ENCODE data around the gene C1QTNF1.
"Not testable (repeated sequence)": the region's sequence is repeated elsewhere in the genome, so short reads cannot be mapped to it uniquely, and the experiment has no call there.

The C1QTNF1 gene

GRCh38 chr17:79006794-79007503 is 17.0 kb upstream of the C1QTNF1 start:
- no peak for DNase-seq

DNA sequence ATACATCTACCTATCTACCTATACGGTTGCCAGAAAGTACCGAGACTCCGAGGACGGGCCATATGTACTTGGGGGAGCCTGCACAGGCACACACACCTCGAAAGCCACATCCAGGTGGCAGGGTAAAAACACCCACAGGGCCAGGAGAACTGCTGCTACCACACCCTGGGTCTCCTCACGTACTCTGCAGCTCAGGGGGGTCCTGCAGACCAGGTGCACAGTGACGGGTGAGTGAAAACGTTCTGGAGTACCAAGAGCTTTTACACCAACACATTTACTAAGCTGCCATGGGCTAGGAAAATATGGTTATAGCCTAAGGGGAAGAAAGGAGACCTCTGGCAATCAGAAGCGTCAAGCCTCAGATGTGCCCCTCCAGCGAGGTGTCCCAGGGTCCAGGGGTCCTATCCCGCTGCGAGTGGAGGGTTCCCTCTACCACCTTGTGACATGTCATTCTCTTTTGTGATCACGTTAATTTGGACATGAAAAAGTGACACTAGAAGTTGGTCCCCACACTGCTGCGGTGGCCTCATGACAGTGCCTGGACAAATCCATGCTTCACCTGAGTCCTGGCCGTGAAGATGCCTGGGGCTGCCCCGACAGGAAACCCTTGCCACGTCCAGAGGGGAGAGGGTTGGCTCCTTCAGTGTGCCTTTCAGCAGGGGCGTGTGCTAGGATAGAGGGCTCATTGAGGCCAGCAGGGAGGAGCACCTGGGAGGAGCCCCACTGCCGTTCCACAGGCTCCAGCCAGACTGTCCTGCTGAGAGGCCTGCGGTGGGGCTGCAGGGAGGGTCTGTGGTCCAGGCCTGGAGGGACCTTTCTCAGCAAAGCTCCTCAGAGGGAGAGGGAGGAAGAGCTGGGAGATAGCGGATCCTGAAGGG is 16.2 kb upstream of the C1QTNF1 start:
- no peak for DNase-seq

DNA sequence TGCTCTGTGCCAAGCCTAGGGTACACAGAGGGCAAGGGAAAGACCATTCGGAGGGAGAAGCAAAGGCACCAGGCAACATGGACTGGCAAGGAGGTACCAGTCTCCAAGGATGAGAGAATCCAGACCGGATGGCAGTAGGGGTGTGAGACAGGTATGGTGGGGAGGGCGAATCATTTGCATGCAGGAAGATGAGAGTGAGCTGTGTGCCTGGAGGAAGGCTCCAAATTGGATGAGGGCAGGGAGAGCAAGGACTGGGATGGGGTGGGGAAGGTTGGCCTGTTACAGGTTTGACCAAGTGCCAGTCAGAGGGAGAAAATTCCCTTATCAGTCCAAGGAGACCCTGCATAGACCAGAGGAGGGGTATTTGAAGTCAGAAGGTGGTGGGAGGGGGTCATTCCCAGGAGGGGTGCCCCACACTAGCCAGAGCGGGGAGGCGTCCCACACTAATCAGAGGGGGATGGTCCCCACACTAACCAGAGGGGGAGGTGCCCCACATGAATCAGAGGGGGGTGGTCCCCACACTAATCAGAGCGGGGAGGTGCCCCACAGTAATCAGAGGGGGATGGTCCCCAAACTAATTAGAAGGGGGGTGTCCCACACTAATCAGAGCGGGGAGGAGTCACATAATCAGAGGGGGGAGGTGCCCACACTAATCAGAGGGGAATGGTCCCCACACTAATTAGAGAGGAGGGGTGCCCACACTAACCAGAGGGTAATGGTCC is 15.1 kb upstream of the C1QTNF1 start:
- no peak for DNase-seq

GRCh38 chr17:79009397-79010303 is 14.3 kb upstream of the C1QTNF1 start, which contains the start of gene CANT1:
TSS of gene CANT1 (minus strand) at chr17:79009764. CDS start at chr17:78997622, 12,142 bp downstream.
- DNase-seq, result peak; percentile 85 to 86

DNA sequence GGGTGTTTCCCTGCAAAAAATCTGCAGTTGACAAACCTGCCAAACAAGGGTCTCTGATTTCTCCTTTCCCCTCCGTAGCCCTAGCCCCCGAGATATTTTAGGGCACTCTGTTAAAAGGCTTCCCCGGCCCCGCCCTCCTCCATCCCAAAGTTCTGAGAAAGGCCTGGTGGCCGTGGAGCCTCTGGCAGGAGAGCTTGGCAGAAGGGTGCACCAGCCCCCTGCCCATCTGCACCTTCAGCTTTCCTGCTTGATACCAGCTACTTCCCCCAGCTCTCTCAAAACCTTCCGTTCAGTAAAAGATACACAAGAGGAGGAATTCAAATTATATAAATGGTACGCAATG is 13.7 kb upstream of the C1QTNF1 start:
- no peak for DNase-seq

DNA sequence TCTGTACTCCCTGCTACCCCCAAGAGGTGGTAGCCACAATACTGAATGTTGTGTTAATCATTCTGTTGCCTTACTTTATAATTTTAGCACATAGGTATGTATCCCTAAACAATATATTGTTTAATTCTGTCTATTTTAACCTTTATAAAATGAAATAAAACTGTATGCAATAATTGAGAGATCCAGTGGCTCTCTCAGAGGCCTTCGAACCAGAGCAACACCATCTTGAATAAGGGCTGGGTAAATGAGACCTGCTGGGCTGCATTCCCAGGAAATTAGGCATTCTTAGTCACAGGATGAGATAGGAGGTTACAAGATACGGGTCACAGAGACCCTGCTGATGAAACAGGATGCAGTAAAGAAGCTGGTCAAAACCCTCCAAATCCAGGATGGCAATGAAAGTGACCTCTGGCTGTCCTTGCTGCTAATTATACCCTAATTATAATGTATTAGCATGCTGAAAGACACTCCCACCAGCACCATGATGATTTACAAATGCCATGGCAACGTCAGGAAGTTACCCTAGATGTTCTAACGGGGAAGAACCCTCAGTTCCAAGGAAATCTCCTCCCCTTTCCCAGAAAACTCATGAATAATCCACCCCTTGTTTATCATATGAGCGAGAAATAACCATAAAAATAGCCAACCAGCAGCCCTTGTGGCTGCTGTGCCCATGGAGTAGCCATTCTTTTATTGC is 12.4 kb upstream of the C1QTNF1 start:
- no peak for DNase-seq

DNA sequence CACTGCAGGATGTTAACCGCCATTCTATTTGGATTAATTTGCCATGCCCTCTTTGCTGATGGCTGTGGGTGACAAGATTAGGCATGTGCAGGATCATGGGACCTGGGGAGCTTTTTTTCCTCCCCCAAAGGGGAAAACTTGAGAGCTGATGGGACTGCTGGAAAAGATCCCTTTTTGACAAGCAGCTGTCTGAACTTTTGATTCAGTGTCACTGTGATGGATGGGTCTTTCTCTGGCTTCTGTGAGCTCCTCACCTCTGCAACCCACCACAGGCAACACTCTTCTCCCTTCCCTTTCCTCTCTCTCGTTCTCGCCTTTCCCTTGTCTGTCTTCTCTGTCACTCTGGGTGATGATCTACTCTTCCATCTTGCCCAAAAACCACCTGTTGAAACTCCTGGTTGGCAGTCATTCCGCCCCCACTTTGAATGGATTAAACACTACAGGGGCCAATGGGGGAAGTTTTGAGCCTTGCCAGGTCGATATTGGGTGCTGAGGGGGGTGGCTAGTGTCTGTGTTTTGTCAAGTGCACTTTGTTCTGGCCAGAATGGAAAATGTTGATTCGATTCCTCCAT is 11.3 kb upstream of the C1QTNF1 start:
- DNase-seq, result no peak

DNA sequence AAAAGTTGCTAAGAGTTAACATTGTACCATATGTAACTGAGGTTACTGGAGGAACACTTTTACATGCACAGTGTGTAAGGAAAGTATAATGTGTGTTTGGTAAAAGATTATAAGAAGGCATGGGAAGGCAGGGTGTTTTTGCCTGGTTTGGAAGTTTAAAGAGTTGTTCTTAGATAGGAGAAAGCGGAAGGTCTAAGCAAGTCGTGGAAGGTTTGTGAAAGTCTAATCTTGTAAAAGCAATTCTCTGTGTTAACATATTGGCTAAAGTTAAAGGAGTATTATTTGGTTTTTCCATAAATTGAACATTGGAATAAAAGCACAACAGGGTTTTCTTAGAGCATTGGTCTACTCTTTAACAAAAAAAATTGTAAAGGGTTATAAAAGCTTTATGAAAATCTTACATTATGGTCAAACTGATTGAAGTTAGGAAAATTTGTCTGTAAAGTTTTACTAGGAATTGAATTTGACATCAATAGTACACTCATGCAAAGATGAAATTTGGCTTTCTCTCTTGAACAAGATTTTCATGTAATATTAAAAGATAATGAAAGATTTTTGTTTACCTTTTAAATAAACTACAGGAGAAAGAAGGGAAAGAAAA is 9.7 kb upstream of the C1QTNF1 start:
- DNase-seq, result no peak

GRCh38 chr17:79017546-79018369 is 6.2 kb upstream of the C1QTNF1 start:
- no peak for DNase-seq

GRCh38 chr17:79018370-79018695 is 5.6 kb upstream of the C1QTNF1 start:
- no peak for DNase-seq

- DNase-seq, result no peak
These were observed 4.7 kb upstream of the C1QTNF1 start for GRCh38 chr17:79019261-79019631.

DNA sequence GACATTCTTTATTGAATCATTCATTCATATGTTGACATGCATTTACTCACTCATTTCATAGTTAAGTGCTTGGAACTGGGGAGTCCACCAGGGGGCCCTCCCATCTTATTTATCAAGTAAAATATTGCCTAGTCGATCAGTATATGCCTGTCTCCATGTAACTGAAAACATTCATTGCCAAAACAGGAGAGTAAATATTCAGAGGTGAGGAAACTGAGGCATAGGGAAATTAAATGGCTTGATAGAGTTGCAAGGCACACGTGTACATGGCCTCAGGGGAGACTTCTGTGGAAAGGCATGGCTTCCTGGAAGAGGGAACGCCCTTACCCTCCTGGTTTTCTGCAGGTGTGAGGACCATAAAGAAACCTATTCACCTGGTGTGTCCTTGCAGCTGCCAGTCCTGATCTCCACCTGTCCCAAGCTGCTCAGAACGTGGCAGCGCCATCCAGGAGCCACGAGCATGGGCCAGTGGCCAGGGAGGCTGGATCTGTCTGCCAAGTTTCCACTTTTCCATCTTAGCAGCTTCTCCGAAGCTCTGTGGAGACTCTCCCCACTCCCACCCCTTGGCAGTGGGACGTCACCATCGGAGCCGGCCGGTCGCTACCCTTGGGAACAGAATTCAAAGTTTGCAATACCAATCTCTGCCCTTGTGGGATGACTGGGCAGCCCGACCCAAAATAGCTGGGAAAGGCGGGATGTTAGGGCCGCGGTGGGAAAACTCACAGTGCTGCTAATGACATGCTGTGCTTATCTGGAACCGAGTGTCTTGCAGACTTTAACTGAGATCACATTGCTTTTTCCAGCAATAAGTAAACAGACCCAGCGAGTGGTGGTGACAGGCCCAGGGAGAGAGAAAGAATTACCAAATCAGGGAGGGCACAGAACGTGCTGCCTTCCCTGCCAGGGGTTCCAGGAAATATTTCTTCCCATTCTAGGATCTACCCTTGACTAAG is 4.1 kb upstream of the C1QTNF1 start:
- DNase-seq, result peak; percentile 52 to 62

- no peak for DNase-seq
These were observed 3.2 kb upstream of the C1QTNF1 start for GRCh38 chr17:79020631-79021301.

DNA sequence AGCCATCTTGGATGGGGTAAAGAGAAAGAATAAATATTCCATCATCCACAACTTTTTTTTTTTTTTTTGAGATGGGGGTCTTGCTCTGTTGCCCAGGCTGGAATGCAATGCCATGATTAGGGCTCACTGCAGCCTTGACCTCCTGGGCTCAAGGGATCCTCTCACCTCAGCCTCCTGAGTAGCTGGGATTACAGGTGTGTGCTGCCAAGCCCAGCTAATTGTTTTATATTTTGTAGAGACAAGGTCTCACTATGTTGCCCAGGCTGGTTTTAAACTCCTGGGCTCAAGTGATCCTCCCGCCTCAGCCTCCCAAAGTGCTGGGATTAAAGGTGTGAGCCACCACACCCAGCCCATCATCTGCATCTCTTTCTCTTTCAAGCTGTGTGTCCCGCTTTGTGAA is 2.0 kb upstream of the C1QTNF1 start:
- DNase-seq, result not testable (repeated sequence)

DNA sequence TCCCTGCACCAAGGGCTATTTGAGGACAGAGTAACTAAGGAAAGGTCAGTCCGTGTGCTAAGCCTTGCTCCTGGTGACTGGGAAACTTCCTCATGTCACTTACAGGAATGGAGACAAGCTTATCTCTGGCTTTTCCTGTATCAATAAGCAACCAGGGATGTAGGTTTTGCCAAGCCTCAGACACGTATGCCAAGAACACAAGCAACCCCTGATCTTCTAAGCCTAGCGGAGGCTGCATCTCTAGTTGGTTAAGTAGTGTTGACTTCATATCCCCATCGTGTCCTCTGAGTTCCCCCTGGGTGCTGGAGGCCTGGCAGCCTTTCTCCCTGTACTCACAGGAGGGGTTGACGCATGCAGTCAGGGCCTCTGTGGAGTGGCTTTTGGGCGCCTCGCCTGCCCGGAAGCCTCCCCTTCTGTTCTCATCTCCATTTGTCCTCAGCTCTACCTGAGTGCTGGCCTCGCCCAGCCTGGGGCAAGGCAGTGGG is 1.4 kb upstream of the C1QTNF1 start:
- DNase-seq, result no peak

DNA sequence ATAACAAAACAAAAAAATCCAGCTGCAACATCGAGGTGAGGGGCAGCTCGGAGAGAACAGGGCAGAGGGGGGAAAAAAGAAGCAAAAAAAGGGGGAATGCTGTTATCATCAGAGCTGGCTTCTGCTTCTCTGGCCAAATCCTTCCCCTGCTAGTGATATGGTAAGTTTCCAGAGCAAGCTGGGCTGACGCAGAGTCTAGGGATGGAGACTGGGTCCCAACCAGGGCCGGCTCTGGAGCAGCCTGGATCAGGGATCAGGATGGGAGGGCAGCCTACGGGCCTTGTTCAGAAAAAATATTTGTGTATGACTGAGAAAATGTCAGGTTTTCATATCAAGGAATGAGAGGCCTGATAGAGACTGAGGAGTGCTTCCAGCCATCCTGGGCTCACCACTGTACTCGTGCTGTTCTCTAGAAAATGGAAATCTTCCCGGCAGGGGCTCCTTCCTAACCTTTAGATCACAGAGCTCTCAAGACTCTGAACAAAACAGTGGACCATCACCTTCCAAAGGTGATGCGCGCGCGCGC is 726 bp upstream of the C1QTNF1 start:
- no peak for DNase-seq

DNA sequence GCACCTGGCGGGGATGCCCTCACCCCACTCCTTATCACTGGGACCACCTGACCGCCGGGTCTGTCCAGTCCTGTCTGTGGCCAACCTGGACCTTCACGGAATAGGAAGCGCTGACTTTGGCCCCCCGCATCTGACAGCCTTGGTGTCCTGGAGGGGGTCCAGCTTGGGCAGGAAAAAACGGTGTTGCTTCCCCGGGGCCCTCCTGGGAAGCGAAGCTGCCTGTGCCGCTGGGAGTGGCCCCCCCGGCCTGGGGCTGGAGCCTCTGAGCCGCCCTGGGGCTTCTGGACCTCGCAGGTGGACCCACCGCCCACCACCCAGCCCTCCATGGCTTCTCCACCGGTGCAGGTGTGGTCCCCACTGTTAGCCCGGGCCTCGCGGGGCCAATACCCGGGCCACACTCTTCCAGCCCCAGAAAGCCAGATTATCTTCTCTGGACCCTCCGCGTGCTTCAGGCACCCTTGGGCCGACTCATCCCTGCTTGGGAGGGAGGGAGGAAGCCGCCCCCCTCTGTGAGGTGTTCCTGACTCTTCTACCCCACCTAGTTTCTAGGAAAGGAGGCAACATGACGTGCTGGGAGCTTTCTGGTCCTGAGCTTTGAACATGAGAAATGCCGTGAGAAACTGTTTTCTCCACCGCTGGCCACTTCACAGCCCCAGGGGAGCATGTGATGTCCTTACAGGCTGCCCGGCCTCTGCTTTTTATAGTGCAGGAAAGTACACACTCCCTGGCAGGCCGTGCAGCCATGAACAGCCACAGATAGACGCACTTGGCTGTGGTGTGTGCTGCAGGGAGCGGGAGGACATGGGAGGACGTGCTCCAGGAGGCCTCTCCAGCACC is 1.1 kb downstream of the C1QTNF1 start:
- no peak for DNase-seq
